ENCODE data around the gene FAM186B. TPM values are rescaled to one million over a fixed set of nuclear protein-coding genes. Genes with fewer than 3 reads are reported as not detected.

Gene FAM186B
- total RNA-seq, 8 experiments from 2014 or later, result 0.65 to 5.3 (median 1.1) TPM

DNA sequence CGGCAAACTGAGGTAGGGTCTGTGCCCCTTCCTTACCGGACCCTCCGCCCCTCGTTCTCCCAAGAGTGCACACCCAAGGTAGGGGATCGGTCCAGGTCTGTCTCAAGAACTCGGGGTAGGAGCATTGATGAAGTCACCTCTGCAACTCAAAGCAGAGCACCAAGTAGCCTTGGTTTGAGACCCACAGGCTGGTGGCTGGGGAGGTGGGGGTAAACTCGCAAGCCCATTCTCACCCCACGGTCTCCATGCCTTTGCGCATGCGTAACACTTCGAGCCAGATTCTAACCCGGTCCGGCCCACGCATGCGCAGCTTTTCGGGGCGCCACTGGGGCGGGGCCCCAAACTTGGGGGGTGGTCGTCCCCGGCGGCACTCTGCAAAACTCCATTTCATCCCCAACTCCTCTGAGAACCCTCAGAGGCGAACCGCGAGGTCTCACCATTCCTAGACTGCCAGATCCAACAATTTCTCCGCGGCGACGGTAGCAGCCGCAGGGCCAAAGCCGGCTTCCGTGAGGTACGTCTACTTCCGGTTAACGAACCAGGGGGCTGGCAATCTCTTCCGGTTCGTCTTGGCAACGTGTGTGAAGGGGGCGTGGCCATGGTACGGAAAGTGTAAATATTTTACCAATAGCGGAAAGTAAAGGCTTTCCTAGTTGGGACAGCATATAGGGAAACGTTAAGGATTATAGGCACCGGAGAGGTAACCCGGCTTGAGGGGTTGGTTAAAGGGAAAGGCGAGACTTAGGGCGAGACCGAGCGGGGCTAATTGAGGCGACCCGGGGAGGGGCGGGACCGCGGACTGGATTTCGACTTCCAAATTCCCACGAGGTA, 37.6 kb downstream of the FAM186B start, which contains the start of gene MCRS1:
Gene MCRS1 (minus strand): TSS at position 532 of the 831 bp plus-strand sequence. CDS start 1,411 bp downstream, outside the sequence.
- peak; percentile 85 to 95 (median 93) for ATAC-seq (replicated peaks in 6 of 8)
- 0 to 7% (median 0%) methylated on average over 1 to 34 of the region's 54 CpGs; no CpG with 5 or more reads in 2 of the 10 experiments for WGBS, 10 experiments
- H3K27ac ChIP-seq, result peak within 1 kb of the TSS; percentile 88 to 95
- H3K4me3 ChIP-seq, result peak within 1 kb of the TSS; percentile 65 to 91 (median 88)
- peaks cover 8% of the 10 kb centered on the region in 2 donors for H3K4me1 ChIP-seq (replicated peaks in 1 of 2)
- in situ Hi-C loops (cut with MboI; ENCODE audit: low pct_unique_long_range_greater_than_20kb in 2 of 9, low sequenced_read_pairs in 9 of 9, unreplicated experiment in 9 of 9), result no loop called here

DNA sequence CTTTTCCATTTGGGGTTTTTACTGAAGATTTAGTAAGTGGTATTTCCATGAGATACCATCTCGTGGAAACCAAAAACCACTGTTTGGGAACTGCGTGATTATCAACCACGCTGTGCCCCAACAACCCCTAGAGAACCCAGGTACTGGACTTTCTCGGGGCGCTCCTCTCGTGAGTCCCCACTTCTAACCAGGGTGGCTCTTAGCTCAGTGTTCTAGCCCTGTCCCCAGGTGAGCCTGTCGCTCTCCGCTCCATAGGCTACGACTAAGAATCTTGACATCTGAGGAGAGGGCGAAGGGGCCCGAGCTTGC, 38.2 kb downstream of the FAM186B start:
- H3K4me3 ChIP-seq, result peak overlapping the region; percentile 65 to 91 (median 88)
- peak overlapping the region; percentile 88 to 95 for H3K27ac ChIP-seq
- H3K4me1 ChIP-seq (replicated peaks in 1 of 2), result peaks cover 8% of the 10 kb centered on the region in 2 donors
- ATAC-seq (replicated peaks in 6 of 8), result peak in 2 of 8 experiments; percentile 2 to 3
- 0 to 60% (median 5%) methylated on average over 1 to 7 of the region's 11 CpGs; no CpG with 5 or more reads in 4 of the 10 experiments for WGBS, 10 experiments
- in situ Hi-C loops (cut with MboI; ENCODE audit: low pct_unique_long_range_greater_than_20kb in 2 of 9, low sequenced_read_pairs in 9 of 9, unreplicated experiment in 9 of 9), result no loop called here

DNA sequence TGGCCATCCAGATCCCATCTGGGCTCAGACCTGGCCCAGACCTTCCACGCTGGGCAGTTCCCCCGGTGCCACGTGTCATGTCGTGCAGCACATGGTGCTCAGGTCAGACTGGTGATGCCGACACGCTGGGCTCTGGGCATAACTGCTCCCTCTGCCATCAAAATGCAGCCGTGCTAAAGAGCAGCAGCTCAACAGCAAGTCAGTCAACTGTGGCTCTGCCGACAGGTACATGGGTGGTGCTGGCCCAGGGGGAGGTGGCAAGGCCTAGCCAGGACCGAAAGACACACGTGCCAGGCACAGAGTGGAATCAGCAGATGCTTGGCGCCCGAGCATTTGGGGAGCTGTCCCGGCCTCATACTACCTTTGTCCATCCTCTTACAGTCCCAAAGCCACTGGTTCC, 39.1 kb downstream of the FAM186B start:
- 83 to 100% (median 100%) methylated on average over 1 to 4 of the region's 13 CpGs; no CpG with 5 or more reads in 5 of the 10 experiments for WGBS, 10 experiments
- Histone ChIP-seq H3K4me3 (no peak overlapping the region), H3K27ac (no peak overlapping the region), H3K4me1 (replicated peaks in 1 of 2) (peaks cover 8% of the 10 kb centered on the region in 2 donors)
- in situ Hi-C loops (cut with MboI; ENCODE audit: low pct_unique_long_range_greater_than_20kb in 2 of 9, low sequenced_read_pairs in 9 of 9, unreplicated experiment in 9 of 9), result no loop called here
- ATAC-seq (replicated peaks in 6 of 8), result no peak

- no peak for ATAC-seq (replicated peaks in 6 of 8)
- 83 to 100% (median 93%) methylated on average over 1 to 5 of the region's 12 CpGs; no CpG with 5 or more reads in 7 of the 10 experiments for WGBS, 10 experiments
- Histone ChIP-seq H3K4me1 (replicated peaks in 1 of 2) (peaks cover 8% of the 10 kb centered on the region in 2 donors), H3K27ac (no peak overlapping the region), H3K4me3 (no peak overlapping the region)
- in situ Hi-C loops (cut with MboI; ENCODE audit: low pct_unique_long_range_greater_than_20kb in 2 of 9, low sequenced_read_pairs in 9 of 9, unreplicated experiment in 9 of 9), result no loop called here
Measured at GRCh38 chr12:49565406-49566265, 39.8 kb downstream of the FAM186B start.

- no peak overlapping the region for H3K4me3 ChIP-seq
- 100% methylated on average over 1 of the region's 8 CpGs; no CpG with 5 or more reads in 9 of the 10 experiments for WGBS, 10 experiments
- in situ Hi-C loops (cut with MboI; ENCODE audit: low pct_unique_long_range_greater_than_20kb in 2 of 9, low sequenced_read_pairs in 9 of 9, unreplicated experiment in 9 of 9), result no loop called here
- no peak for ATAC-seq (replicated peaks in 6 of 8)
- H3K4me1 ChIP-seq (replicated peaks in 1 of 2), result peaks cover 8% of the 10 kb centered on the region in 2 donors
- H3K27ac ChIP-seq, result no peak overlapping the region
Measured at GRCh38 chr12:49564686-49565405, 40.6 kb downstream of the FAM186B start.

DNA sequence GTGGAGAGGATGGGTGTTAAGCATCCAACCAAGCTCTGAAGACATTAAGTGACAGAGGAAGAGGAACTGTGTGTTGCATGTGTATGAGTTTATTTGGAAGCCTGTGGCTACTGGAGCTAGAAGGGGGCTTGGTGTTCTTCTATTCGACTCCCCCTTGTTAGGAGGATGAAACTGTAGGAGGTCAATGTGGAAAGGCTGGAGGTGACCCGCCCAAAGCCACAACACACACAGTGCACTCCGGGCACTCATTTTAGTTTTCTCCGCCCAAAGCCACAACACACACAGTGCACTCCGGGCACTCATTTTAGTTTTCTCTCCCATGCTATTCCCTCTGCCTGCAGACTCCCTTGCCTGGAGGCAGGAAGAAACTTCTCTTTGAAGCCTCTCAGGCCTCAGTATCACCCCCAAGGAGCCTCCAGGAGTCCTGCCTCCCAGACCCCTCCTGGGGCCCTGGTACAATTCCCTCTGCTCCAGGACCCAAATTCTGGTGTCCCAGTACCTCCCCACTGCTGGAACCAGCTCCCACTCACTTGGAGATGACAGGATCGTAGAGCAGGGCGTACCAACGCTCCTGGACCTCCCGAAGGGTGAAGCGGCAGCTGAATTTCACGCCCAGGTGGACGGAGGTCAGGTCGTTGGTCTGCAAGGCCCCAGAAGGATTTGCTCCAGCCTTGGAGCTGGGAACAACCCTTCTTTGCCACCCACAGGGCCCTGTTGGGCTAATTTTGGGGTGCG, 41.3 kb downstream of the FAM186B start:
- 50 to 100% (median 99%) methylated on average over 1 to 8 of the region's 14 CpGs; no CpG with 5 or more reads in 4 of the 10 experiments for WGBS, 10 experiments
- Histone ChIP-seq H3K27ac (no peak overlapping the region), H3K4me1 (replicated peaks in 1 of 2) (peaks cover 6% of the 10 kb centered on the region in 2 donors), H3K4me3 (no peak overlapping the region)
- peak in 1 of 8 experiments; percentile 9 for ATAC-seq (replicated peaks in 6 of 8)
- in situ Hi-C loops (cut with MboI; ENCODE audit: low pct_unique_long_range_greater_than_20kb in 2 of 9, low sequenced_read_pairs in 9 of 9, unreplicated experiment in 9 of 9), result no loop called here

DNA sequence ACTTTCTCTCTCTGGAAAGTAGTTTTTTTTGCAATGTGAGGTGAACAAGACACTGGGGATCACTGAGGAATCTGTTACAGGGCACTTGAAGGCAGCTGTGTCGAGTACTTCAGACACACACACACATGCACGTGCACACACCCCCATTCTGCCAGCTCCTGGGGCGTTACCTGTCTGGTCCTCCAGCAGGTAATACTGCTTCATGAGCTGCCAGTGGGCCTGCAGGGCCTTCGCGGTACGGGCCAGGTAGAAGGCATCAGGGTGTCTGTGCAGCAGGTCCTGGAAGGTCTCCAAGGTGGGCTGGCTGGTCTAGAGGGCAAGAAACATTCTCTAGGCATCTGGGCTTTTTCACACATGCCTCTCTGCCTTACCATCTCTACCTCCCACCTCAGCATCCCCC, 42.6 kb downstream of the FAM186B start:
- in situ Hi-C loops (cut with MboI; ENCODE audit: low pct_unique_long_range_greater_than_20kb in 2 of 9, low sequenced_read_pairs in 9 of 9, unreplicated experiment in 9 of 9), result no loop called here
- WGBS, 10 experiments, result 100% methylated on average over 1 to 5 of the region's 6 CpGs; no CpG with 5 or more reads in 7 of the 10 experiments
- ATAC-seq (replicated peaks in 6 of 8), result no peak

DNA sequence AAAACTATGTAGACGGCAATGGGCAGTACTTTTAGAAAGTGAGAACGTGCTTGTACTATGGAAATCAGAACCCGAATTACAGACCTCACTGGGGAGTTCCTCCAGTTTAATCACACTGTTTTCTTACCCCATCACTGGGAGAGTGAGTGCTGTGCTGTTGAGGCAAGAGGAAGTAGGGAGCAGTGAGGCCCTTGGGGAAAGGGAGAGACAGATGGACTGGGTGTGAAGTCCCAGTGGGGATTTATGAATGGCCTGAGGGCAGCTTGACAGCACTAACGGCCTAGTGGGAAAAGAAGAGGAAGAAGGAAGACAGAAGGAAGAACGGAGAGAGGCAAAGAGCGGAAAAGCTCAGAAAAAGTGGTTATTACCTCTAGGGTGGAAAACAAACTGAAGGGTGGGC, 43.2 kb downstream of the FAM186B start:
- no peak overlapping the region for H3K4me3 ChIP-seq
- in situ Hi-C loops (cut with MboI; ENCODE audit: low pct_unique_long_range_greater_than_20kb in 2 of 9, low sequenced_read_pairs in 9 of 9, unreplicated experiment in 9 of 9), result no loop called here
- peaks cover 5 to 6% of the 10 kb centered on the region in 2 donors for H3K4me1 ChIP-seq (replicated peaks in 1 of 2)
- H3K27ac ChIP-seq, result no peak overlapping the region
- WGBS, 10 experiments, result 65 to 100% (median 92%) methylated on average over 2 to 6 of the region's 6 CpGs; no CpG with 5 or more reads in 1 of the 10 experiments
- ATAC-seq (replicated peaks in 6 of 8), result no peak

More for the DNA sequence above, 42.6 kb downstream of the FAM186B start:
- Histone ChIP-seq H3K4me1 (replicated peaks in 1 of 2) (peaks cover 5 to 6% of the 10 kb centered on the region in 2 donors), H3K27ac (no peak overlapping the region), H3K4me3 (no peak overlapping the region)

- 66 to 100% (median 92%) methylated on average over 1 to 6 of the region's 7 CpGs; no CpG with 5 or more reads in 3 of the 10 experiments for WGBS, 10 experiments
- in situ Hi-C loops (cut with MboI; ENCODE audit: low pct_unique_long_range_greater_than_20kb in 2 of 9, low sequenced_read_pairs in 9 of 9, unreplicated experiment in 9 of 9), result no loop called here
- Histone ChIP-seq H3K4me1 (replicated peaks in 1 of 2) (no peaks in the 10 kb centered on the region), H3K27ac (no peak overlapping the region), H3K4me3 (no peak overlapping the region)
- no peak for ATAC-seq (replicated peaks in 6 of 8)
Measured at GRCh38 chr12:49560695-49561094, 44.7 kb downstream of the FAM186B start.

- Histone ChIP-seq H3K4me1 (replicated peaks in 1 of 2) (peaks cover 3 to 4% of the 10 kb centered on the region in 2 donors), H3K27ac (no peak overlapping the region), H3K4me3 (no peak overlapping the region)
- in situ Hi-C loops (cut with MboI; ENCODE audit: low pct_unique_long_range_greater_than_20kb in 2 of 9, low sequenced_read_pairs in 9 of 9, unreplicated experiment in 9 of 9), result no loop called here
- WGBS, 10 experiments, result 67 to 100% (median 100%) methylated on average over 1 to 15 of the region's 17 CpGs; no CpG with 5 or more reads in 3 of the 10 experiments
- ATAC-seq (replicated peaks in 6 of 8), result no peak
Measured at GRCh38 chr12:49559011-49559675, 46.3 kb downstream of the FAM186B start.

DNA sequence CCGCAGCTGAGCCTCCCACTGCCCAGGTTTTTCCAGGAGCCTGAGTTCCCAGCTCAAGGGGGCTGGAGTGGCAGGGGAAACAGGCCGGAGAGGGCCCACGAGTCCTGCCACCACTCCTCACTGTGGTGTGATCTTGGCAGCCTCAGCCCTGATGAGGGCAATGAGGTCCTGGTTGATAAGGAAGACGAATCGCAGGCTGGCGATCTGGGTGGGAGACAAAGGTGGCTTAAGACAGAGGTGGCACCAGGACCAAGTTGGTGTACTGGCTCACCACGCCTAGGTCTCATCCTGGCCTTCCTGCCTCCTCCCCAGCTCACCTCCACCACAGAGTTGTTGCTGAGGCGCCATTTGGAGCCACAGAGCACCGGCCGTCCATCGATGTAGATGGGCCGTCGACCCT, 46.9 kb downstream of the FAM186B start:
- 87 to 100% (median 93%) methylated on average over 1 to 7 of the region's 13 CpGs; no CpG with 5 or more reads in 5 of the 10 experiments for WGBS, 10 experiments
- ATAC-seq (replicated peaks in 6 of 8), result no peak
- Histone ChIP-seq H3K27ac (no peak overlapping the region), H3K4me3 (no peak overlapping the region), H3K4me1 (replicated peaks in 1 of 2) (peaks cover 9 to 10% of the 10 kb centered on the region in 2 donors)
- in situ Hi-C loops (cut with MboI; ENCODE audit: low pct_unique_long_range_greater_than_20kb in 2 of 9, low sequenced_read_pairs in 9 of 9, unreplicated experiment in 9 of 9), result no loop called here

DNA sequence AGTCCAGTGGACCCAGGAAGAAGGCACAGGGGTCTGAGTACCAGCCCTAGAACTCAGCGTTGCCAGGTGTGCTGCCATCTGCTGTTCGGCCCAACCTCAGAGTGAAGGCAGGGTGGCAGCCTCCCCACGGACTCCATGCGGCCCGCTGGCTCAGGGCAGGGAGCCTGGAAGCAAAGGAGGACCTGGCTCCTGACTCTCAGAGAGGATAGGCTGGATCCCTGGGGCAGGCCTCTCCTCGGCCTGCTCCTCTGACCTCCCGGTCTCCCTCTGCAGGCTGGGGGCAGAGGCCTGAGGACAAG, 47.6 kb downstream of the FAM186B start:
- Histone ChIP-seq H3K4me1 (replicated peaks in 1 of 2) (peaks cover 13 to 17% of the 10 kb centered on the region in 2 donors), H3K4me3 (no peak overlapping the region), H3K27ac (no peak overlapping the region)
- peak in 3 of 8 experiments; percentile 10 to 43 (median 33) for ATAC-seq (replicated peaks in 6 of 8)
- 80 to 100% methylated on average over 1 to 2 of the region's 7 CpGs; no CpG with 5 or more reads in 8 of the 10 experiments for WGBS, 10 experiments
- in situ Hi-C loops (cut with MboI; ENCODE audit: low pct_unique_long_range_greater_than_20kb in 2 of 9, low sequenced_read_pairs in 9 of 9, unreplicated experiment in 9 of 9), result no loop called here
